ENCODE data around the gene CCDC77. TPM values are rescaled to one million over a fixed set of nuclear protein-coding genes. Genes with fewer than 3 reads are reported as not detected.
"Not testable (repeated sequence)": the region's sequence is repeated elsewhere in the genome, so short reads cannot be mapped to it uniquely, and the experiment has no call there.

The CCDC77 gene
- total RNA-seq, 1 donor from 2014 or later, result 11.2 TPM

DNA sequence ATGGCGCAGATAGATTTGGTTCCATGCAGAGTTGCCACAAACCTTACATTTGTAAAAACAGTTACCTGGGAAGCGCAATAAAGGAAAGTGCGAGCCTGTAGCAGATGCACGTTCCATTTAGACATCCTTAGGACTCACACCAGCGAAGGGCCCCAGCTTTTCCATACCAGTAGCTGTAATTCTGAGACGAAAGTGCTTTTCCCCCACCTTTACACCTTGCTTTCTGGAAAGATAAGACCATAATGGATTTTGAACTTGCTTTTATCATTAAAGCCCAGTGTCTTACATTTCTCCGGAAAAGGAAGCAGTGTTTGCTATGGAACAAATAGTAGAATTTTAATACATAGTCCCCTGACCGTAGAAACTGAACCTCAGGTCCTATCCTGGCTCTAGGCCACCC is 616 bp upstream of the CCDC77 start:
- H3K9me3 Mint-ChIP-seq, result no peaks in the 10 kb centered on the region
- DNase-seq, result no peak
- ChIA-PET CTCF (interaction anchor here (1.1 to 2.5 kb wide), 2 partner anchors 12 to 416 kb away, joined by 3 to 8 read pairs; partner anchors contain the start of gene KDM5A), POLR2A (interaction anchor here (0.6 to 4.8 kb wide), 3 partner anchors 11 to 216 kb away, joined by 3 to 95 read pairs (median 3); partner anchors contain the start of gene KDM5A)
- peaks cover 5% of the 10 kb centered on the region for H3K36me3 Mint-ChIP-seq (ENCODE audit: low read depth)
- H3K27me3 Mint-ChIP-seq, result no peaks in the 10 kb centered on the region
- no peaks in the 10 kb centered on the region for H3K4me1 Mint-ChIP-seq
- TF ChIP-seq, protein P1, sequence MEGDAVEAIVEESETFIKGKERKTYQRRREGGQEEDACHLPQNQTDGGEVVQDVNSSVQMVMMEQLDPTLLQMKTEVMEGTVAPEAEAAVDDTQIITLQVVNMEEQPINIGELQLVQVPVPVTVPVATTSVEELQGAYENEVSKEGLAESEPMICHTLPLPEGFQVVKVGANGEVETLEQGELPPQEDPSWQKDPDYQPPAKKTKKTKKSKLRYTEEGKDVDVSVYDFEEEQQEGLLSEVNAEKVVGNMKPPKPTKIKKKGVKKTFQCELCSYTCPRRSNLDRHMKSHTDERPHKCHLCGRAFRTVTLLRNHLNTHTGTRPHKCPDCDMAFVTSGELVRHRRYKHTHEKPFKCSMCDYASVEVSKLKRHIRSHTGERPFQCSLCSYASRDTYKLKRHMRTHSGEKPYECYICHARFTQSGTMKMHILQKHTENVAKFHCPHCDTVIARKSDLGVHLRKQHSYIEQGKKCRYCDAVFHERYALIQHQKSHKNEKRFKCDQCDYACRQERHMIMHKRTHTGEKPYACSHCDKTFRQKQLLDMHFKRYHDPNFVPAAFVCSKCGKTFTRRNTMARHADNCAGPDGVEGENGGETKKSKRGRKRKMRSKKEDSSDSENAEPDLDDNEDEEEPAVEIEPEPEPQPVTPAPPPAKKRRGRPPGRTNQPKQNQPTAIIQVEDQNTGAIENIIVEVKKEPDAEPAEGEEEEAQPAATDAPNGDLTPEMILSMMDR (IDR thresholded peaks at IDR 0.05), result no peak
- ATAC-seq (ENCODE audit: low read depth), result no peak
- no peak overlapping the region for H3K4me3 Mint-ChIP-seq
- intact Hi-C loops (cut with micrococcal nuclease), result loop anchor here (1.0 kb wide), 2 partner anchors 12 to 548 kb away; partner anchors contain the start of genes KDM5A and RAD52
- no peak overlapping the region for H3K27ac Mint-ChIP-seq

DNA sequence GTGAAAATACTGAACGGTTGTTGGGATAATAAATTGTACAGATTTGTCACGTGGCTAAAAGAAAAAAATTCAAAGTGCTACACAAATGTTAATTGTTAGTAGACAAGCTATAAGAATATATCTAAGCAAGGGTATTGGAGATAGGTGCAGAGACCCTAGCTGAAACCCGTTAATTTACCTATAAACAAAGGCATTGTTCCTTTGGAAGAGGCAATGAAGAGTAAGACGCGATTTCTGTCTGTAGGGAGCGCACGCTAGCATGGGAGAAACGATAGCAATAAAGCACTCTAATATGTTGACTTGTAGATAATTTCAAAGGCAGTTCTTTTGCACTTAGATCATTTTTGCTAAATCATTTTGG is 565 bp downstream of the CCDC77 start:
- H3K27me3 Mint-ChIP-seq, result no peaks in the 10 kb centered on the region
- POLR2A ChIA-PET, result interaction anchor here (1.0 to 4.8 kb wide), 2 partner anchors 13 to 1289 kb away, joined by 3 to 95 read pairs; partner anchors contain the start of gene KDM5A
- intact Hi-C loops (cut with micrococcal nuclease), result no loop called here

DNA sequence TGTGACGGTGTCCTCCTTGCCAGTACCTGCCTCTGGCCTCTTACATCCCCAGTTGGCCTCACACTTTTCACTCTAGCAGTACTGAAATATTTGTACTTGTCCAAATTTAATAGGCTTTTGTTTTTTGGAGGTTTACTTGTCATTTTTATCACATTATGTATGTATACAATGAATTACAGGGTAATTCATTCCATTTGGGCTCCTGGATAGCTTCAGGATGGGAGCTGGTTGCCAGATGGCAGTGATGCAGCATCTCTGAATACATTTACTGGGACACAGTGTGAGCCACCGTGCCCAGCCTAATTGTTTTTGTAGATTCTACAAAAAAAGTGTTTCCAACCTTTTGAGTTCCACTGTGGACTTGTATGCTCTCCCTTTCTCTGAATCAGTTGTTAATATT is 13.4 kb downstream of the CCDC77 start:
- DNase-seq (no peak), ATAC-seq (ENCODE audit: low read depth) (no peak)
- H3K27ac Mint-ChIP-seq, result no peak overlapping the region
- TF ChIP-seq, protein P1 (IDR thresholded peaks at IDR 0.05), result no peak
- H3K4me1 Mint-ChIP-seq, result no peaks in the 10 kb centered on the region
- peaks cover 64% of the 10 kb centered on the region for H3K36me3 Mint-ChIP-seq (ENCODE audit: low read depth)
- H3K27me3 Mint-ChIP-seq, result no peaks in the 10 kb centered on the region
- intact Hi-C loops (cut with micrococcal nuclease), result no loop called here
- CTCF ChIA-PET, result no interaction called here
- H3K9me3 Mint-ChIP-seq, result no peaks in the 10 kb centered on the region
- POLR2A ChIA-PET, result no interaction called here
- H3K4me3 Mint-ChIP-seq, result no peak overlapping the region

More for the DNA sequence above, 565 bp downstream of the CCDC77 start:
- no peak overlapping the region for H3K27ac Mint-ChIP-seq
- CTCF ChIA-PET, result no interaction called here
- no peaks in the 10 kb centered on the region for H3K9me3 Mint-ChIP-seq
- TF ChIP-seq, protein P1 (IDR thresholded peaks at IDR 0.05), result no peak
- ATAC-seq (ENCODE audit: low read depth) (no peak), DNase-seq (no peak)
- H3K4me3 Mint-ChIP-seq, result no peak overlapping the region
- H3K36me3 Mint-ChIP-seq (ENCODE audit: low read depth), result peaks cover 12% of the 10 kb centered on the region
- H3K4me1 Mint-ChIP-seq, result no peaks in the 10 kb centered on the region

DNA sequence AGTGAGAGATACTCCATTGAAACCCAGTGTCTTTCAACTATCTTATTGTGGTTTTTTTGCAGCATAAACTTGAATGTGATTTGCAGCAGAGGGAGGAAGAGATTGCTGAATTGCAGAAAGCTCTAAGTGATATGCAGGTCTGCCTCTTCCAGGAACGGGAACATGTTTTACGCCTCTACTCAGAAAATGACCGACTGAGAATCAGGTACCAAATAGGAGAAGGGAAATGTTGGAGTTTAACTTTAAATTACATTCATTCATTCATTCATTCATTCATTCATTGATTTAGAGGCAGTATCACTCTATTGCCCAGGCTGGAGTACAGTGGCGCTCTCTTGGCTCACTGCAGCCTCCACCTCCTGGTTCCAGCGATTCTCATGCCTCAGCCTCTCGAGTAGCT is 17.0 kb downstream of the CCDC77 start:
- H3K27me3 Mint-ChIP-seq, result no peaks in the 10 kb centered on the region
- H3K4me3 Mint-ChIP-seq, result no peak overlapping the region
- TF ChIP-seq, protein P1 (IDR thresholded peaks at IDR 0.05), result no peak
- ChIA-PET CTCF (no interaction called here), POLR2A (no interaction called here)
- H3K9me3 Mint-ChIP-seq, result no peaks in the 10 kb centered on the region
- intact Hi-C loops (cut with micrococcal nuclease), result no loop called here
- ATAC-seq (ENCODE audit: low read depth) (no peak), DNase-seq (no peak)
- H3K27ac Mint-ChIP-seq, result no peak overlapping the region
- H3K36me3 Mint-ChIP-seq (ENCODE audit: low read depth), result peaks cover 51% of the 10 kb centered on the region
- H3K4me1 Mint-ChIP-seq, result no peaks in the 10 kb centered on the region

DNA sequence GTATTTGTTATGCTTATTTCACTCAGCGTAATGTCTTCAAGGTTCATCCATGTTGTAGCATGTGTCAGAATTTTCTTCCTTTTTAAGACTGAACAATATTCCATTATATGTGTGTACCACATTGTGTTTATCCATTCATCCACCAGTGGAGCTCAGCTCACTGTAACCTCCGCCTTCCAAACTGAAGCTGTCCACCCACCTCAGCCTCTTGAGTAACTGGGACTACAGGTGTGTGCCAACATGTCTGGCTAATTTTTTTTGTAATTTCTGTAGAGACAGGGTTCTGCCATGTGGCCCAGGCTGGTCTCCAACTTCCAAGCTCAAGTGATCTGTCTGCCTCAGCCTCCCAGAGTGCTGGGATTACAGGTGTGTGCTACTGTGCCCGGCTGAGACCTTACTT is 21.1 kb downstream of the CCDC77 start:
- H3K4me1 Mint-ChIP-seq, result no peaks in the 10 kb centered on the region
- no peak overlapping the region for H3K4me3 Mint-ChIP-seq
- DNase-seq, result no peak
- H3K27me3 Mint-ChIP-seq, result no peaks in the 10 kb centered on the region
- ATAC-seq (ENCODE audit: low read depth), result no peak
- H3K36me3 Mint-ChIP-seq (ENCODE audit: low read depth), result peaks cover 46% of the 10 kb centered on the region
- H3K9me3 Mint-ChIP-seq, result no peaks in the 10 kb centered on the region
- CTCF ChIA-PET, result no interaction called here
- TF ChIP-seq, protein P1 (IDR thresholded peaks at IDR 0.05), result no peak
- intact Hi-C loops (cut with micrococcal nuclease), result no loop called here
- H3K27ac Mint-ChIP-seq, result no peak overlapping the region
- POLR2A ChIA-PET, result no interaction called here

DNA sequence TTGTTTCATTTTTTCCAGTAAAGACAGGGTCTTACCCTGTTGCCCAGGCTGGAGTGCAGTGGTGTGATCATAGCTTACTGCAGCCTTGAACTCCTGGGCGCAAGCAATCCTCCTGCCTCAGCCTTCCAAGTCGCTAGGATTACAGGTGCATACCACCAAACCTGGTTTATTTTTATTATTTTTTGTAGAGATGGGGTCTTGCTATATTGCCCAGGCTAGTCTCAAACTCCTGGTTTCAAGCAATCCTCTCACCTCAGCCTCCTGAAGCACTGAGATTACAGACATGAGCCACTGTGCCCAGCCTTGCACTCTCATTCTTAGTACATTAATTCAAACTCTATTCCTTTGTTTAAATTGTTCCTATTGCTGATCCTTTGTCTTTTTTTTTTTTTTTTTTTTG is 34.3 kb downstream of the CCDC77 start:
- intact Hi-C loops (cut with micrococcal nuclease); POLR2A ChIA-PET; H3K27me3 Mint-ChIP-seq; H3K27ac Mint-ChIP-seq; DNase-seq; H3K4me3 Mint-ChIP-seq; ATAC-seq (ENCODE audit: low read depth); CTCF ChIA-PET; H3K9me3 Mint-ChIP-seq; H3K4me1 Mint-ChIP-seq: not testable (repeated sequence)
- peaks cover 69% of the 10 kb centered on the region for H3K36me3 Mint-ChIP-seq (ENCODE audit: low read depth)

Data from activated B cell treated with CpG ODN at 0.5 μM for 24 hours (primary cell).